Ishikawa (cell line): ENCODE results near the gene CACNG4.

ENCODE experiments used
- CEBPB ChIP-seq: IDR thresholded peaks from 2 replicates; pipeline ENCODE4 v1.6.1; 2012
- CREB1 ChIP-seq: IDR thresholded peaks from 2 replicates; pipeline ENCODE4 v1.6.1; 2012; ENCODE audit warnings: low read depth
- EP300 ChIP-seq: IDR thresholded peaks from 2 replicates; pipeline ENCODE4 v1.6.1; 2012; ENCODE audit warnings: borderline replicate concordance
- FOXM1 ChIP-seq: IDR thresholded peaks from 2 replicates; pipeline ENCODE4 v1.6.1; 2012; ENCODE audit warnings: low read depth, borderline replicate concordance
- MAX ChIP-seq: IDR thresholded peaks from 2 replicates; pipeline ENCODE4 v1.6.1; 2012
- RAD21 ChIP-seq: IDR thresholded peaks from 2 replicates; pipeline ENCODE4 v1.6.1; 2012; ENCODE audit warnings: low read depth
- REST ChIP-seq: IDR thresholded peaks from 2 replicates; pipeline ENCODE4 v1.6.1; 2012; ENCODE audit warnings: low read depth, mild to moderate bottlenecking
- TEAD4 ChIP-seq: IDR thresholded peaks from 2 replicates; pipeline ENCODE4 v1.6.1; 2012
- YY1 ChIP-seq: IDR thresholded peaks from 2 replicates; pipeline ENCODE4 v1.6.1; 2012; ENCODE audit warnings: low read depth

GRCh38 chr17:67011527-67012175, 47.1 kb downstream of the CACNG4 start:
- TF ChIP-seq EP300, result no peak
- TF ChIP-seq YY1, result no peak
- TF ChIP-seq MAX, result no peak
- no peak for TF ChIP-seq RAD21
- TF ChIP-seq FOXM1, result no peak
- TF ChIP-seq TEAD4, result no peak
- no peak for TF ChIP-seq CEBPB
- no peak for TF ChIP-seq REST
- no peak for TF ChIP-seq CREB1
